HepG2 (cell line): ENCODE measurements around the gene SOWAHA. TPM values are rescaled to one million over a fixed set of nuclear protein-coding genes. Genes with fewer than 3 reads are reported as not detected.

Experiments used
- MYNN ChIP-seq: sonication (generic); formaldehyde crosslinking; IDR thresholded peaks from 2 replicates; pipeline ENCODE4 v1.4.0; 2020; ENCODE audit warnings: mild to moderate bottlenecking, low read depth, missing genetic modification reagents
- NCOA1 ChIP-seq: sonication (generic); formaldehyde crosslinking; IDR thresholded peaks from 2 replicates; pipeline ENCODE4 v1.9.0; 2021; ENCODE audit warnings: missing genetic modification reagents
- NCOA2 ChIP-seq: sonication (generic); formaldehyde crosslinking; IDR thresholded peaks from 2 replicates; pipeline ENCODE4 v1.8.0; 2022; ENCODE audit warnings: inconsistent platforms
- PAX8 ChIP-seq: sonication (generic); formaldehyde crosslinking; IDR thresholded peaks from 2 replicates; pipeline ENCODE4 v1.8.0; 2022; ENCODE audit warnings: mild to moderate bottlenecking, missing genetic modification reagents, borderline replicate concordance
- TAF1 ChIP-seq: sonication (generic); formaldehyde crosslinking; IDR thresholded peaks from 2 replicates; pipeline ENCODE4 v1.4.0; 2020; ENCODE audit warnings: missing genetic modification reagents
- THRA ChIP-seq: sonication (generic); formaldehyde crosslinking; IDR thresholded peaks from 2 replicates; pipeline ENCODE4 v1.4.0; 2020; ENCODE audit warnings: missing genetic modification reagents, borderline replicate concordance
- UBTF ChIP-seq: sonication (generic); formaldehyde crosslinking; IDR thresholded peaks from 2 replicates; pipeline ENCODE4 v1.4.0; 2020; ENCODE audit warnings: mild to moderate bottlenecking, missing genetic modification reagents
- ZNF224 ChIP-seq: sonication (generic); formaldehyde crosslinking; IDR thresholded peaks from 2 replicates; pipeline ENCODE4 v1.5.0; 2020; ENCODE audit warnings: mild to moderate bottlenecking, missing genetic modification reagents
- ZNF329 ChIP-seq: sonication (generic); formaldehyde crosslinking; IDR thresholded peaks from 2 replicates; pipeline ENCODE4 v1.9.0; 2021; ENCODE audit warnings: low read depth, mild to moderate bottlenecking, missing genetic modification reagents
- ZNF33B ChIP-seq: sonication (generic); formaldehyde crosslinking; IDR thresholded peaks from 2 replicates; pipeline ENCODE4 v1.5.1; 2020; ENCODE audit warnings: mild to moderate bottlenecking, missing genetic modification reagents
- ZNF607 ChIP-seq: sonication (generic); formaldehyde crosslinking; IDR thresholded peaks from 2 replicates; pipeline ENCODE4 v1.5.1; 2020; ENCODE audit warnings: missing genetic modification reagents, mild to moderate bottlenecking, borderline replicate concordance
- ZSCAN20 ChIP-seq: sonication (generic); formaldehyde crosslinking; IDR thresholded peaks from 2 replicates; pipeline ENCODE4 v1.4.0; 2020; ENCODE audit warnings: missing genetic modification reagents, mild to moderate bottlenecking, borderline replicate concordance
- polyA plus RNA-seq, 8 experiments: library from polyadenylated mRNA; depleted of rRNA in 3 of 8; stranded (reverse) in 7 of 8; unstranded in 1 of 8; fragments of >200 nt; fragmentation: Illumina TruSeq in 4 of 8; extraction: Trizol in 4 of 8; gene quantifications; 2 replicates each; pipeline versions ENCODE4 v1.2.1 to v1.2.3, GENCODE V29; 2011 to 2016; ENCODE audit warnings: low read depth in 4 of 8, missing spikeins in 1 of 8, mixed read lengths in 1 of 8; ENCODE audit not compliant: insufficient read depth in 1 of 8
- total RNA-seq, 5 experiments: library from RNA; depleted of rRNA; stranded (reverse); fragments of >200 nt; fragmentation: Illumina TruSeq; extraction: Trizol; gene quantifications; 2 replicates each; pipeline ENCODE4 v1.2.3, GENCODE V29; 2016; ENCODE audit warnings: low read depth in 1 of 5
- TF ChIP-seq, protein P1 (sequence below): sonication (generic); formaldehyde crosslinking; IDR thresholded peaks from 2 replicates; pipeline ENCODE4 v1.4.0; 2020; ENCODE audit warnings: mild to moderate bottlenecking, missing genetic modification reagents
- TF ChIP-seq, protein P2 (sequence below): sonication (generic); formaldehyde crosslinking; IDR thresholded peaks from 2 replicates; pipeline ENCODE4 v1.5.0; 2020; ENCODE audit warnings: missing genetic modification reagents
- TF ChIP-seq, protein P3 (sequence below): sonication (generic); formaldehyde crosslinking; IDR thresholded peaks from 2 replicates; pipeline ENCODE4 v1.4.0; 2020; ENCODE audit warnings: missing genetic modification reagents
- TF ChIP-seq, protein P4 (sequence below): sonication (generic); formaldehyde crosslinking; IDR thresholded peaks from 2 replicates; pipeline ENCODE4 v1.4.0; 2020; ENCODE audit warnings: low read depth, mild to moderate bottlenecking, missing genetic modification reagents

SOWAHA gene
- total and polyA plus RNA-seq, 2 of the 13 experiments (the other 11 are each of a cell fraction or from before 2014, with no cell fraction given), result 0.95 to 1.9 TPM

DNA sequence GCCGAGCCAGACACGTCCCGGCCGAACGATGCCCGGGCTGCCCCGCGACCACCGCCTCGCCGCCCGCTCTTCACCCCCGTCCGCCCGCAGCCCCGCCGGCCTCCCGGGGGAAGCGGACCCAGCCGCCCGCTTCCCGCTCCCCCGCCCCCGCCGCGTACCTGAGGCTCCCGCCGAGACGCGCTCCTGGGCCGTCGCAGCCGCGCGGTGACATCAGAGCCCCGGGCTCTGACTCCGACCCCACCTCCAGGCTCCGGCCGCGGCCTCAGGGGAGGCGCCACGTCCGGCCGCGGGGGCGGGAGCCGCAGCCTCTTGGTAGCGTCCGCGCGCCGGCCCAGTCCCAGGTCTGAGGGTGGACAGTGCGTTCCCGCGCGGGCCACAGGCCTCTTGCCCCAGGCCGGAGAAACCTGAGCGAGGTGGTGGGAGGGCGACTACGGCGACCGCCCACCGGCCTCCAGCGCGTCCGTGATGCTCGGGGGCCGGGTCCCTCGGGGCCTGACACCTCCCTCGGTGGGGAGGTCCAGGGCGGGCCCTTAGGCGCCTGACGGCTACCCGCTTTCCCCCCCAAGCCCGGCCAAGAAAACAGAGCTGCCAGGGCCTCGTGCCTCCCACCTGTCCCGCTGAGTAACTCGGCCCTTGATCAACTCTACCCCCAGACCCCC is 17.5 kb downstream of the SOWAHA start, which contains the start of gene SHROOM1 (continued):
- TF ChIP-seq, protein P1, sequence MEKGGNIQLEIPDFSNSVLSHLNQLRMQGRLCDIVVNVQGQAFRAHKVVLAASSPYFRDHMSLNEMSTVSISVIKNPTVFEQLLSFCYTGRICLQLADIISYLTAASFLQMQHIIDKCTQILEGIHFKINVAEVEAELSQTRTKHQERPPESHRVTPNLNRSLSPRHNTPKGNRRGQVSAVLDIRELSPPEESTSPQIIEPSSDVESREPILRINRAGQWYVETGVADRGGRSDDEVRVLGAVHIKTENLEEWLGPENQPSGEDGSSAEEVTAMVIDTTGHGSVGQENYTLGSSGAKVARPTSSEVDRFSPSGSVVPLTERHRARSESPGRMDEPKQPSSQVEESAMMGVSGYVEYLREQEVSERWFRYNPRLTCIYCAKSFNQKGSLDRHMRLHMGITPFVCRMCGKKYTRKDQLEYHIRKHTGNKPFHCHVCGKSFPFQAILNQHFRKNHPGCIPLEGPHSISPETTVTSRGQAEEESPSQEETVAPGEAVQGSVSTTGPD (CRISPR knock-in tag), result no peak
- TF ChIP-seq ZNF224 (CRISPR knock-in tag) (no peak), UBTF (CRISPR knock-in tag) (peak; percentile 92; the same call in 1 of the 2 replicates), TAF1 (CRISPR knock-in tag) (peak; percentile 80), THRA (0 out of 2 replicates have a peak, but pooled peaks have one; percentile 18), ZNF33B (no peak), ZNF329 (CRISPR knock-in tag) (no peak), ZNF607 (CRISPR knock-in tag) (peak; percentile 49; the same call in 1 of the 2 replicates), NCOA2 (no peak), PAX8 (CRISPR knock-in tag) (no peak), MYNN (peak; percentile 52; the same call in 1 of the 2 replicates), NCOA1 (CRISPR knock-in tag) (peak; percentile 63; the same call in 1 of the 2 replicates), ZSCAN20 (CRISPR knock-in tag) (peak; percentile 22; the same call in 1 of the 2 replicates)
- TF ChIP-seq, protein P2, sequence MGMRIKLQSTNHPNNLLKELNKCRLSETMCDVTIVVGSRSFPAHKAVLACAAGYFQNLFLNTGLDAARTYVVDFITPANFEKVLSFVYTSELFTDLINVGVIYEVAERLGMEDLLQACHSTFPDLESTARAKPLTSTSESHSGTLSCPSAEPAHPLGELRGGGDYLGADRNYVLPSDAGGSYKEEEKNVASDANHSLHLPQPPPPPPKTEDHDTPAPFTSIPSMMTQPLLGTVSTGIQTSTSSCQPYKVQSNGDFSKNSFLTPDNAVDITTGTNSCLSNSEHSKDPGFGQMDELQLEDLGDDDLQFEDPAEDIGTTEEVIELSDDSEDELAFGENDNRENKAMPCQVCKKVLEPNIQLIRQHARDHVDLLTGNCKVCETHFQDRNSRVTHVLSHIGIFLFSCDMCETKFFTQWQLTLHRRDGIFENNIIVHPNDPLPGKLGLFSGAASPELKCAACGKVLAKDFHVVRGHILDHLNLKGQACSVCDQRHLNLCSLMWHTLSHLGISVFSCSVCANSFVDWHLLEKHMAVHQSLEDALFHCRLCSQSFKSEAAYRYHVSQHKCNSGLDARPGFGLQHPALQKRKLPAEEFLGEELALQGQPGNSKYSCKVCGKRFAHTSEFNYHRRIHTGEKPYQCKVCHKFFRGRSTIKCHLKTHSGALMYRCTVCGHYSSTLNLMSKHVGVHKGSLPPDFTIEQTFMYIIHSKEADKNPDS (CRISPR knock-in tag), result peak; percentile 41; the same call in 1 of the 2 replicates
- TF ChIP-seq, protein P3, sequence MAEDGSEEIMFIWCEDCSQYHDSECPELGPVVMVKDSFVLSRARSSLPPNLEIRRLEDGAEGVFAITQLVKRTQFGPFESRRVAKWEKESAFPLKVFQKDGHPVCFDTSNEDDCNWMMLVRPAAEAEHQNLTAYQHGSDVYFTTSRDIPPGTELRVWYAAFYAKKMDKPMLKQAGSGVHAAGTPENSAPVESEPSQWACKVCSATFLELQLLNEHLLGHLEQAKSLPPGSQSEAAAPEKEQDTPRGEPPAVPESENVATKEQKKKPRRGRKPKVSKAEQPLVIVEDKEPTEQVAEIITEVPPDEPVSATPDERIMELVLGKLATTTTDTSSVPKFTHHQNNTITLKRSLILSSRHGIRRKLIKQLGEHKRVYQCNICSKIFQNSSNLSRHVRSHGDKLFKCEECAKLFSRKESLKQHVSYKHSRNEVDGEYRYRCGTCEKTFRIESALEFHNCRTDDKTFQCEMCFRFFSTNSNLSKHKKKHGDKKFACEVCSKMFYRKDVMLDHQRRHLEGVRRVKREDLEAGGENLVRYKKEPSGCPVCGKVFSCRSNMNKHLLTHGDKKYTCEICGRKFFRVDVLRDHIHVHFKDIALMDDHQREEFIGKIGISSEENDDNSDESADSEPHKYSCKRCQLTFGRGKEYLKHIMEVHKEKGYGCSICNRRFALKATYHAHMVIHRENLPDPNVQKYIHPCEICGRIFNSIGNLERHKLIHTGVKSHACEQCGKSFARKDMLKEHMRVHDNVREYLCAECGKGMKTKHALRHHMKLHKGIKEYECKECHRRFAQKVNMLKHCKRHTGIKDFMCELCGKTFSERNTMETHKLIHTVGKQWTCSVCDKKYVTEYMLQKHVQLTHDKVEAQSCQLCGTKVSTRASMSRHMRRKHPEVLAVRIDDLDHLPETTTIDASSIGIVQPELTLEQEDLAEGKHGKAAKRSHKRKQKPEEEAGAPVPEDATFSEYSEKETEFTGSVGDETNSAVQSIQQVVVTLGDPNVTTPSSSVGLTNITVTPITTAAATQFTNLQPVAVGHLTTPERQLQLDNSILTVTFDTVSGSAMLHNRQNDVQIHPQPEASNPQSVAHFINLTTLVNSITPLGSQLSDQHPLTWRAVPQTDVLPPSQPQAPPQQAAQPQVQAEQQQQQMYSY, result peak; percentile 53; the same call in 1 of the 2 replicates
- TF ChIP-seq, protein P4, sequence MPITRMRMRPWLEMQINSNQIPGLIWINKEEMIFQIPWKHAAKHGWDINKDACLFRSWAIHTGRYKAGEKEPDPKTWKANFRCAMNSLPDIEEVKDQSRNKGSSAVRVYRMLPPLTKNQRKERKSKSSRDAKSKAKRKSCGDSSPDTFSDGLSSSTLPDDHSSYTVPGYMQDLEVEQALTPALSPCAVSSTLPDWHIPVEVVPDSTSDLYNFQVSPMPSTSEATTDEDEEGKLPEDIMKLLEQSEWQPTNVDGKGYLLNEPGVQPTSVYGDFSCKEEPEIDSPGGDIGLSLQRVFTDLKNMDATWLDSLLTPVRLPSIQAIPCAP (CRISPR knock-in tag), result no peak
